Mucosa of descending colon (tissue), 3 donors: ENCODE results near the gene PANX2. TPM values are rescaled to one million over a fixed set of nuclear protein-coding genes. Genes with fewer than 3 reads are reported as not detected.

Experiments used
- ATAC-seq: fragments of 200-7000 bp; cut with Tn5 transposase; one replicate; pipeline ENCODE4 v1.9.1; 2020; ENCODE audit warnings: mild to moderate bottlenecking, moderate library complexity
- DNase-seq, 3 donors: peaks; one replicate each; pipeline ENCODE4 v3.0.0-alpha.2; 2020
- H3K36me3 ChIP-seq: fragments of 200-600 bp; one replicate; pipeline ENCODE4 v1.8.0; 2021; ENCODE audit warnings: low read depth, mild to moderate bottlenecking
- H3K4me1 ChIP-seq: fragments of 200-600 bp; one replicate; pipeline ENCODE4 v1.8.0; 2021; ENCODE audit warnings: low read depth, mild to moderate bottlenecking
- H3K4me3 ChIP-seq: fragments of 200-600 bp; one replicate; pipeline ENCODE4 v1.8.0; 2021; ENCODE audit warnings: mild to moderate bottlenecking
- H3K9me3 ChIP-seq: fragments of 200-600 bp; one replicate; pipeline ENCODE4 v1.8.0; 2021; ENCODE audit warnings: mild to moderate bottlenecking
- intact Hi-C, 2 donors: fragments of 100-400 bp; cut with DNase I in 1 of 2; cut with micrococcal nuclease in 1 of 2; formaldehyde crosslinking; loops; one replicate each; pipeline versions ENCODE4 v1.11.0 to v1.11.1; 2022; cut with DNase I, micrococcal nuclease
- total RNA-seq, 3 donors: library from RNA; stranded (reverse); fragmentation: NEBNext Ultra II Directional in 2 of 3; extraction: Animal tissue kit (Norgen Biotek cat#: 25700) in 2 of 3; gene quantifications; one replicate each; pipeline versions ENCODE4 v1.2.1 to v1.2.4, GENCODE V29; 2021 to 2023
- TF ChIP-seq, protein P1 (sequence below): fragments of 200-600 bp; IDR thresholded peaks from one replicate; pipeline ENCODE4 v1.8.0; 2022; ENCODE audit warnings: antibody characterized with exemption, mild to moderate bottlenecking
- donor health status: DM: no; HTN: no; CAD: no; lungs with moderate emphysema.
- donor health status: DM: no; HTN: no; CAD: no.
- donor health status: DM: no; HTN: yes; CAD: no.

Gene PANX2
- total RNA-seq, 3 donors from 2014 or later: 0.44 TPM; not detected in 2

DNA sequence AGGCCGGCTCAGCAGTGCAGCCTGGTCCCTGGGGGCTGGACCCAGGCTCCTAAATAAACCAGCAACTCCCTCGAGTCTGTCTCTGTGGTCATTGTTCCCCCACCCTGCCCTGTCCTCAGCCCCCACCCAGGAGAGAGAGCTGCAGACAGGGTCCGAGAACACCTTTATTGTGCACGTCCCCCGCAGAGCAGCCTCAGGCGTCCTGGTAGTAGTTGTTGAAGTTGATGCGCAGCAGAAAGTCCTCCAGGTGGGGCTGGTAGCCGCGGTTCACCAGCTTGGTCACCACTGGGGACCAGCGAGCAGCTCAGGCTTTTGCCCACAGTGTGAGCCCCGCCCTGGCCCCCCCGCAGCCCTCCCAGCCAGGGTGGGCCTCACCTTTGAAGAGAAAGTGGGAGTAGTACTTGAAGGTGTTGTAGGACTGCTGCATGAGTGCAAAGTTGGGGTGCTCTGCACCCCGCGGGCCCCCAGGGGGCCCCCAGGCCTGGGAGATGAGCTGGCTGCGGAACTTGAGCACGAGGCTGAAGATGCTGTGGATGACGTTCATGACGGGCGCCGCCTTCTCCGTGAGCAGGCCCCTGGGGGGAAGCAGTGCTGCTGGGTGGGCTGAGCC, 47.1 kb downstream of the PANX2 start:
- H3K9me3 ChIP-seq: no peaks in the 10 kb centered on the region
- intact Hi-C loops: no loop called here
- TF ChIP-seq, protein P1, sequence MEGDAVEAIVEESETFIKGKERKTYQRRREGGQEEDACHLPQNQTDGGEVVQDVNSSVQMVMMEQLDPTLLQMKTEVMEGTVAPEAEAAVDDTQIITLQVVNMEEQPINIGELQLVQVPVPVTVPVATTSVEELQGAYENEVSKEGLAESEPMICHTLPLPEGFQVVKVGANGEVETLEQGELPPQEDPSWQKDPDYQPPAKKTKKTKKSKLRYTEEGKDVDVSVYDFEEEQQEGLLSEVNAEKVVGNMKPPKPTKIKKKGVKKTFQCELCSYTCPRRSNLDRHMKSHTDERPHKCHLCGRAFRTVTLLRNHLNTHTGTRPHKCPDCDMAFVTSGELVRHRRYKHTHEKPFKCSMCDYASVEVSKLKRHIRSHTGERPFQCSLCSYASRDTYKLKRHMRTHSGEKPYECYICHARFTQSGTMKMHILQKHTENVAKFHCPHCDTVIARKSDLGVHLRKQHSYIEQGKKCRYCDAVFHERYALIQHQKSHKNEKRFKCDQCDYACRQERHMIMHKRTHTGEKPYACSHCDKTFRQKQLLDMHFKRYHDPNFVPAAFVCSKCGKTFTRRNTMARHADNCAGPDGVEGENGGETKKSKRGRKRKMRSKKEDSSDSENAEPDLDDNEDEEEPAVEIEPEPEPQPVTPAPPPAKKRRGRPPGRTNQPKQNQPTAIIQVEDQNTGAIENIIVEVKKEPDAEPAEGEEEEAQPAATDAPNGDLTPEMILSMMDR: no peak

DNA sequence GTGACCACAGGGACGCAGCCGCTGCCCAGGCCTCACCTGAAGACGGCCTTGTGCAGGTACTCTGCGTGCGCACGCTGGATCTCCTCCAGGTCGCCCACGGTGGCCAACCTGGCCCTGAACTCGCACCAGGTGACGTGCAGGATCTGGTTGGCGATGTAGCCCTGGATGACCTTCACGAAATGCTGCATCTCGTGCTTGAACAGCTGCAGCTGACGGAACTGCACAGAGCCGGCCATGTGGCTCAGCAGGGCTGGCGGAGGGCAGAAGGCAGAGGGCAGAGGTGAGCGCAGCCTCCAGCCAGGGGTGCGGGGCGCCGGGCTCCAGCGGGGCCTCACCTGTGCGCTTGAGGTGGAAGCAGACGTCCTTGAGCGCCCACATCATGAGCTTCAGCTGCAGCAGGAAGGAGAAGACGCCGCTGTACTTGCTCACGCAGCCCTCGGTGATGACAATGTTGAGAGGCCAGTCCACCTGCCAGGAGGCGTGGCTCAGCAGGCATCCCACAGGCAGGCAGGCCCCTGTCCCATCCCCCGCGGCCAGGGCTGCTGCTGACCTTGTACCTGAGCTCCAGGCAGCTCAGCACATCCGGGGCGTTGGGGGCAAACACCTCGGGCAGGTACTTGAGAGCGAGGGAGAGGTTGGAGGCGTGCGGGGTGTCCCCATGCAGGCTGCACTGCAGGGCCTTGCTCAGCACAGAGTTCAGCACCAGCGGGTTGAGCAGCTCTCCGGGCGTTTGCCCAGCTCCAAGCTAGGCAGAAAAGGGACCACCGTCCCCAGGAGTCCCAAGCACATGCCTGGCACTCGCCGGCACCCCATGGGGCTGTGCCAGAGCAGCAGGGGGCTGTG, 47.8 kb downstream of the PANX2 start:
- Histone ChIP-seq H3K36me3 (peaks cover 22% of the 10 kb centered on the region), H3K4me3 (no peak overlapping the region), H3K9me3 (no peaks in the 10 kb centered on the region), H3K4me1 (no peaks in the 10 kb centered on the region)
- ATAC-seq: peak; percentile 4
- DNase-seq: no peak
- intact Hi-C loops: no loop called here
- TF ChIP-seq, protein P1: no peak

More for the DNA sequence above, 47.1 kb downstream of the PANX2 start:
- H3K4me3 ChIP-seq: no peak overlapping the region
- DNase-seq: no peak
- no peaks in the 10 kb centered on the region for H3K4me1 ChIP-seq
- H3K36me3 ChIP-seq: peaks cover 22% of the 10 kb centered on the region
- ATAC-seq: no peak

DNA sequence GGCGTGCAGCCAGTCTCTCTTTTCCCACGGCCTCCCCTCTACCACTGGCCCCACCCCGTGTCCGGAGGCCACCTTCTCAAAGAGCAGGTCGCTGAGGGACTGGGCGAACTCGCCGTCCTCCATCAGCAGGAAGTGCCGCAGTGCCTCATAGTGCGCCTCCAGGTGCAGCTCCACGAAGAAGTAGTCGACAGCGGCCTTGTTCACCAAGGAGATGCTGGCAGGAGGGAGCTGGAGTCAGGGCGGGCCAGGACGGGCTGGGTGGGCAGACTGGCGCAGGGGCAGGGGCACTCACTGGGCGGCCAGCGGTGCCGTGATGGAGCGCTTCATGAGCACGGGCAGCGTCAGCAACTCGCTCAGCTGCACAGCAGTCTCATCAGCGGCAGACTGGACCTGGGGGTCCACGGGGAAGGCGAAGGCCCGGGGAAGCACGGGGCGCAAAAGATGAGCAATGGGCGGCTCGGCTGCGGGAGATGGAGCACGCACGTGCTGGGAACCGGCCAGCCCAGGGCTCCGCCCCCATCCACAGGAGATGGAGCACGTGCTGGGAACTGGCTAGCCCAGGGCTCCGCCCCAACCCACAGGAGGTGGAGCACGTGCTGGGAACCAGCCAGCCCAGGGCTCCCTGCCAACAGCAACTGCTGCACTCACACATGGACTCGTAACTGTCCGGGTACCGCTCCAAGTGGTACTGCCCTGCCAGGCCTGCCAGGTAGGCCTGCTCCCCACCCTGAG, 48.6 kb downstream of the PANX2 start:
- Histone ChIP-seq H3K4me1 (no peaks in the 10 kb centered on the region), H3K4me3 (no peak overlapping the region), H3K36me3 (peaks cover 22% of the 10 kb centered on the region), H3K9me3 (no peaks in the 10 kb centered on the region)
- intact Hi-C loops: no loop called here
- DNase-seq: peak; percentile 89 to 94 (median 91)
- TF ChIP-seq, protein P1: no peak
- ATAC-seq: peak; percentile 92

DNA sequence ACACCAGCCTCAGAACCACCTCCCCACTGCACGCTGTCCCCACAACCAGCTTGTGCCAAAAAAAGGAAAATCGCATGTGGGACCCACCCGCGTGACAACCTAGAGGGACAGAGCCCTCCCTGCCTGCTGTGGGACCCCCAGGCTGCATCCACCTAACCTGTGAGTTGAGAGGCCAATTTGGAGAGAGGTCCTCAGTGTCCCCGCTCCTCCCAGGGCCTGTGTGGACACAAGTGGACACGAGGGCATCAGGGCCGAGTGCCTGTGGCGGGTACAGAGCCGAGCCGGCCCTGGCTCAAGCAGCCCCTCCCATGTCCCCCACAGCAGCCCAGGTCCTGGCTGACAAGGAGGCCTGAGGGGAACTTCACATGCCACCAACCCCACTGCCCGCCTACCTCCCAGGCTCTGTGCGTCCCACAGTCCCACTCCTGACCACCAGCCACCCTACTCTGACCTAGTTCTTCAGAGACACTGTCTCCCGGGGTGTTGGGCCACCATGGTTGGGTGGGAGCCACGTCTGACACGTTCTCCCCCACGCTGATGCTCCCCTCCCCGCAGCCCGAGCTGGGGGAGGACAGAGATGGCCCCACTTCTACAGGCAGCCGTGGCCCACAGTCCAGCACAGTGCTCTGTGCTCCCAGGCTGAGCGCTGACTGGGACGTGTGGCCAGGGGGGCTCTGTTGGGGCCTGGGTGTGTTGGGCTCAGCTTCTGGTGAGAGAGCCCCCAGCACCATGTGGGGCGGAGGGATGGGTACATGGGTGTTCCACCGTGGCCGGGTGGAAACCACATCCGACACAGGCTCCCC, 49.5 kb downstream of the PANX2 start:
- Histone ChIP-seq H3K4me1 (no peaks in the 10 kb centered on the region), H3K9me3 (no peaks in the 10 kb centered on the region), H3K36me3 (peaks cover 22% of the 10 kb centered on the region), H3K4me3 (no peak overlapping the region)
- DNase-seq (no peak), ATAC-seq (no peak)
- intact Hi-C loops: no loop called here
- TF ChIP-seq, protein P1: no peak
